Chondrocyte (in vitro differentiated cells): ENCODE data around the gene RSRC1. TPM values are rescaled to one million over a fixed set of nuclear protein-coding genes. Genes with fewer than 3 reads are reported as not detected.

Experiments used
- DNase-seq: peaks from one replicate; pipeline ENCODE4 v3.0.0; 2021; ENCODE audit warnings: mixed read lengths, low spot score
- H3K27ac Mint-ChIP-seq: one replicate; pipeline ENCODE4 v1.8.0; 2021; ENCODE audit warnings: mild to moderate bottlenecking, moderate library complexity, mixed read lengths; ENCODE audit not compliant: unreplicated experiment
- H3K27me3 Mint-ChIP-seq: 2 replicates; pipeline ENCODE4 v1.8.0; 2021; ENCODE audit warnings: low read depth, mixed read lengths
- H3K36me3 Mint-ChIP-seq: 2 replicates; pipeline ENCODE4 v1.8.0; 2021; ENCODE audit warnings: low read depth, mixed read lengths
- H3K4me1 Mint-ChIP-seq: 2 replicates; pipeline ENCODE4 v1.8.0; 2021; ENCODE audit warnings: low read depth, mild to moderate bottlenecking, mixed read lengths
- H3K4me3 Mint-ChIP-seq: one replicate; pipeline ENCODE4 v1.8.0; 2021; ENCODE audit warnings: mild to moderate bottlenecking, moderate library complexity, mixed read lengths; ENCODE audit not compliant: unreplicated experiment
- H3K9me3 Mint-ChIP-seq: 2 replicates; pipeline ENCODE4 v1.8.0; 2021; ENCODE audit warnings: low read depth, mixed read lengths
- CTCF ChIP-seq: fragments of 200-600 bp; sonication (generic); IDR thresholded peaks from 2 replicates; pipeline ENCODE4 v1.5.0; 2021; ENCODE audit warnings: antibody characterized with exemption, mild to moderate bottlenecking, moderate library complexity
- total RNA-seq: library from RNA; stranded (reverse); gene quantifications from 3 replicates; pipeline ENCODE4 v1.2.1, GENCODE V29; 2021

Gene RSRC1
- total RNA-seq, 1 donor from 2014 or later: 23.5 TPM

GRCh38 chr3:158095814-158096704, 13.8 kb upstream of the RSRC1 start:
- H3K27ac Mint-ChIP-seq: no peak overlapping the region
- no peak overlapping the region for H3K4me3 Mint-ChIP-seq
- TF ChIP-seq CTCF: no peak
- H3K4me1 Mint-ChIP-seq: peaks cover 10% of the 10 kb centered on the region
- no peak for DNase-seq
- no peaks in the 10 kb centered on the region for H3K9me3 Mint-ChIP-seq
- H3K27me3 Mint-ChIP-seq: peaks cover 83% of the 10 kb centered on the region
- H3K36me3 Mint-ChIP-seq: peaks cover 3% of the 10 kb centered on the region

- H3K4me1 Mint-ChIP-seq: peaks cover 10% of the 10 kb centered on the region
- no peaks in the 10 kb centered on the region for H3K9me3 Mint-ChIP-seq
- no peak for DNase-seq
- H3K27me3 Mint-ChIP-seq: peaks cover 87% of the 10 kb centered on the region
- peak overlapping the region; percentile 78 for H3K4me3 Mint-ChIP-seq
- TF ChIP-seq CTCF: no peak
- H3K27ac Mint-ChIP-seq: no peak overlapping the region
- H3K36me3 Mint-ChIP-seq: peaks cover 3% of the 10 kb centered on the region
Observed at GRCh38 chr3:158097081-158097592, 12.8 kb upstream of the RSRC1 start.

GRCh38 chr3:158097593-158098308, 12.1 kb upstream of the RSRC1 start:
- Mint-ChIP-seq H3K36me3 (peaks cover 3% of the 10 kb centered on the region), H3K27me3 (peaks cover 87% of the 10 kb centered on the region)
- TF ChIP-seq CTCF: no peak

GRCh38 chr3:158098309-158098639, 11.6 kb upstream of the RSRC1 start:
- Mint-ChIP-seq H3K9me3 (no peaks in the 10 kb centered on the region), H3K4me3 (peak overlapping the region; percentile 78), H3K4me1 (peaks cover 17% of the 10 kb centered on the region), H3K27ac (peak overlapping the region; percentile 47), H3K36me3 (peaks cover 5% of the 10 kb centered on the region), H3K27me3 (peaks cover 89% of the 10 kb centered on the region)
- TF ChIP-seq CTCF: no peak
- DNase-seq: no peak

More at GRCh38 chr3:158097593-158098308, 12.1 kb upstream of the RSRC1 start:
- peak overlapping the region; percentile 78 for H3K4me3 Mint-ChIP-seq
- peaks cover 11% of the 10 kb centered on the region for H3K4me1 Mint-ChIP-seq
- H3K27ac Mint-ChIP-seq: peak overlapping the region; percentile 47
- no peaks in the 10 kb centered on the region for H3K9me3 Mint-ChIP-seq
- no peak for DNase-seq

- peaks cover 90% of the 10 kb centered on the region for H3K27me3 Mint-ChIP-seq
- no peak overlapping the region for H3K27ac Mint-ChIP-seq
- H3K36me3 Mint-ChIP-seq: peaks cover 4% of the 10 kb centered on the region
- no peak for TF ChIP-seq CTCF
- no peak for DNase-seq
- H3K4me1 Mint-ChIP-seq: peaks cover 23% of the 10 kb centered on the region
- no peaks in the 10 kb centered on the region for H3K9me3 Mint-ChIP-seq
- no peak overlapping the region for H3K4me3 Mint-ChIP-seq
Observed at GRCh38 chr3:158098834-158099424, 11.0 kb upstream of the RSRC1 start.
